ENCODE results near the gene OR51F2. TPM values are rescaled to one million over a fixed set of nuclear protein-coding genes. Genes with fewer than 3 reads are reported as not detected.

The OR51F2 gene, protein sequence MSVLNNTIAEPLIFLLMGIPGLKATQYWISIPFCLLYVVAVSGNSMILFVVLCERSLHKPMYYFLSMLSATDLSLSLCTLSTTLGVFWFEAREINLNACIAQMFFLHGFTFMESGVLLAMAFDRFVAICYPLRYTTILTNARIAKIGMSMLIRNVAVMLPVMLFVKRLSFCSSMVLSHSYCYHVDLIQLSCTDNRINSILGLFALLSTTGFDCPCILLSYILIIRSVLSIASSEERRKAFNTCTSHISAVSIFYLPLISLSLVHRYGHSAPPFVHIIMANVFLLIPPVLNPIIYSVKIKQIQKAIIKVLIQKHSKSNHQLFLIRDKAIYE
- total RNA-seq = not detected in 2 replicates

GRCh38 chr11:4821021-4821420 lies at the start of gene OR51F2:
TSS of gene OR51F2 (plus strand) at chr11:4821321. CDS start at chr11:4821422, 101 bp downstream.

DNA sequence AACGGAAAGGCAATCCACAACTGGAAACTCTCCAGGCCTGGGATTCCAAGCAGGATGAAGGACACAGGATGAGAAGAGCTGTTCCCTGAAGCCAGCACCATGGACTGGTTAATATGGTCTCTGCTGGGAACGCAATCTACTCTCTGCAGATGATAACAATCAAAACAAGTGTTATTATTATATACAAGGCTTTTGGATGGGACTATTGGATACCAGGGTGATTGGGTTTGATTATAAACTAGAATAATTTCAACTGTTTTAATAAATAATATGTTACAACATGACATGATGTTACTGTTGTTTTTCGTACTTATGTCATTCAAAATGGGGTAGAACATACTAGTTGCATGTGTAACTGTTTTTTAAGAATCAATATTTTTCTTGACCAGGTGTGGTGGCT lies 16.8 kb upstream of the OR51F2 start, which contains the start of gene OR52R1:
Gene OR52R1 (minus strand): TSS at position 101 of the 400 bp plus-strand sequence. CDS start 0 bp downstream, at position 101.

DNA sequence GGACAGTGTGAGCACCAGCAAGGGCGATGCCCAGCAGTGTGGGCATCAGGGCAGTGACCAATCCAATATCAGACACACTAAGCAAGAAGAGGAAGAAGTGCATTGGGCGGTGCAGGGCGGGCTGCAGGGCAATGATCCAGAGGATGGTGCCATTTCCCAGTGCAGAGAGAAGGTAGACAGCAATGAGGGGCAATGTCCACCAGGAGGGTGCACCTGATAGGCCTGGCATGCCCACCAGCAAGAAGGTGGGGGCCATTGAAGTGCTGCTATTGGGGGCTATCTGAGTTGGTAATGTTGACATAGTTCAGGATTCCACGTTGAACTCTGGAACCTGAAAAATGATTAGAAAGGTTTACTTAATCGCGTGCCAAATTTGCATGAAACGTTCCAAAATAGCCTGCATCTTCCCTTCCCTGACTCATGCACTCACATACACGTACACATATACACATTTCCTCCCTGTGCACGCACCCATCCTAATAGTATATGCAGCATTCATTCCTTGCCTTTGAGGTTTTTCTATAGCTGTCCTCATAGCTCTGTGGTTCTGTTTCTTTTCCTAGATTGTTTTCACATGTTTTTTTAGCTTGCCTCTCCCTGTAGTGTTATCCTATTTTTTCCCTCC lies 27.9 kb downstream of the OR51F2 start, which contains the start of gene OR51S1:
Gene OR51S1 (minus strand): TSS at position 301 of the 625 bp plus-strand sequence. CDS start 0 bp downstream, at position 301.

Other genes starting within 250 kb of the OR51F2 start
- not detected in 2 replicates for gene OR52I2, start 239.6 kb upstream of the OR51F2 start, total RNA-seq
- not detected in 2 replicates for gene OR52I1, start 227.3 kb upstream of the OR51F2 start, total RNA-seq
- 5.3 and 11.6 TPM in 2 replicates for gene TRIM68, start 213.1 kb upstream of the OR51F2 start, total RNA-seq
- gene OR51D1, start 183.8 kb upstream of the OR51F2 start, total RNA-seq = not detected in 2 replicates
- gene OR51E1, start 177.3 kb upstream of the OR51F2 start, total RNA-seq = not detected in 2 replicates
- not detected in 2 replicates for gene OR51E2, start 123.5 kb upstream of the OR51F2 start, total RNA-seq
- gene MMP26, start 116.5 kb upstream of the OR51F2 start, total RNA-seq = not detected in 2 replicates
- gene OR51F1, start 51.4 kb upstream of the OR51F2 start, total RNA-seq = not detected in 2 replicates
- not detected in 2 replicates for gene OR52R1, start 16.9 kb upstream of the OR51F2 start, total RNA-seq
- gene OR51S1, start 27.9 kb downstream of the OR51F2 start, total RNA-seq = not detected in 2 replicates
- not detected in 2 replicates for gene OR51T1, start 60.6 kb downstream of the OR51F2 start, total RNA-seq
- gene OR51A7, start 82.5 kb downstream of the OR51F2 start, total RNA-seq = not detected in 2 replicates
- not detected in 2 replicates for gene OR51G2, start 98.0 kb downstream of the OR51F2 start, total RNA-seq
- not detected in 2 replicates for gene OR51G1, start 103.0 kb downstream of the OR51F2 start, total RNA-seq
- gene OR51A4, start 126.3 kb downstream of the OR51F2 start, total RNA-seq = not detected in 2 replicates
- not detected in 2 replicates for gene OR51A2, start 134.4 kb downstream of the OR51F2 start, total RNA-seq
- not detected in 2 replicates for gene OR51L1, start 173.5 kb downstream of the OR51F2 start, total RNA-seq
- not detected in 2 replicates for gene OR52J3, start 225.2 kb downstream of the OR51F2 start, total RNA-seq
- gene OR52E2, start 238.3 kb downstream of the OR51F2 start, total RNA-seq = not detected in 2 replicates
- not detected in 2 replicates for gene OR52E1, start 248.3 kb downstream of the OR51F2 start, total RNA-seq